NCI-H1048 (cell line): Measurements from ENCODE around the gene WDFY2.

ENCODE experiments used
- DNase-seq: peaks from one replicate; lab custom pipeline; 2025; lab: John Stamatoyannopoulos, UW

The WDFY2 gene

DNA sequence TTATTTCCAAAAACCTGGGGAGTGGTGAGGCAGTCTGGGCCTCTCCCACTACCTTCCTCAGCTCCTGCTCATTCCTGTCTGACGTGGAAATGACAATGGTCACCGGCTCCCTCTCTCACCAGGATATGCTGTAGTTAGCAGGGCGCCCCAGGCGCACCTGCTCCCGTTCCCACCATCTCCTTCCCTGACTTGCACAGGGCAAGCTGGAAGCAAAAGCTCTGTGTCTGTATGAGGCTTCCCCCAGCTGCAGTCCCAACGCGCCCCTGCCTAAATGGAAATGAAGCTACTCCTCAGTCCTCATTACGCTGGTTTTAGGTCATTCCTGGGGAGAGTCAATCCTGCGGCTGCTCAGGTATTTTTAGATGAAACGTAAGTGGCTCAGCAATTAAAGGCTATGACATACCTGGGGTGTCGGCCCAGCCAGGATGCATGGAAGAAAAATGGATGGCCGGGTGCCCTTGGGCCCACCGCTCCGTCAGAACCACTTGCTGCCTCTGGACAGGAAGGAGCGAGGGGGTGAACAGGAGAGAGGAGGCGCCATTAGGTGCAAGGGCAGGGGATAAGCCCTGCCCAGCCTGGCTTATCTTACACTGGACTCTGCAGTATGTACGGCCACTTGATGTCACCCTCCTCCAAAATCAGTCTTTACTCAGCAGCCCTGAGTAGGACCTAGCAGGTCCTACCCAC, 187.3 kb downstream of the WDFY2 start:
- no peak for DNase-seq

DNA sequence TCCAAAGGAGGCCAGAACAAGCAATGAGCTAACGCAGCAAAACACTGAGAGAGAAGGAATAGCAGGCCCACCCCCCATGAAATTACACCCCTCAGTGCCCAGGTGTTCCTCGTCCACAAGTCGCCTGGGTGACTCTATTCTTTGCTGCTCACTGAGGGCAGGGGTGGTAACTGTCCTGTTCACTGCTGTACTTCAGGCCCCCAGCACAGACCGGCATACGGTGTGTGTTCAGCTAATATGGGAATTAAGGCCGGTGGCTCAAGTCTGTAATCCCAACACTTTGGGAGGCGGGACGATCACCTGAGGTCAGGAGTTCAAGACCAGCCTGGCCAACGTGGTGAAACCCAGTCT, 187.8 kb downstream of the WDFY2 start:
- DNase-seq, result no peak

DNA sequence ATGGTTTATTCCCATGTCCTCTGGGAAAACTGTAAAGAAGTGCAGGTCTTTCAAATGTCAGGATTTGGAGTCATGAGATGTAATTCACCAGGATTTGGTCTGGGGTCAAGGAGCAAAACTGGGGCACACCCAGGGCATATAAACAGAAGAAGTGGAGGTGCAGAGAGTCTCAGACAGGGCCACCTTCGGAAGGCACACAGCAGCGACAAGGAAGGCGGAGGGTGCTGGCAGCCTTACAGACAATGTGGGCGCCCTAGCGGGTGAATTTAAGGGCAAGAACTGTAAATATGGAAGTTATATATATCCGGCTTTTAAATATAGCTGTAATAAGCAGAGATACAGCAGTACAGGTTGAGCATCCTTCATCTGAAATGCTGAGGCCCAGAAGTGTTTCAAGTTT, 188.5 kb downstream of the WDFY2 start:
- DNase-seq, result no peak

DNA sequence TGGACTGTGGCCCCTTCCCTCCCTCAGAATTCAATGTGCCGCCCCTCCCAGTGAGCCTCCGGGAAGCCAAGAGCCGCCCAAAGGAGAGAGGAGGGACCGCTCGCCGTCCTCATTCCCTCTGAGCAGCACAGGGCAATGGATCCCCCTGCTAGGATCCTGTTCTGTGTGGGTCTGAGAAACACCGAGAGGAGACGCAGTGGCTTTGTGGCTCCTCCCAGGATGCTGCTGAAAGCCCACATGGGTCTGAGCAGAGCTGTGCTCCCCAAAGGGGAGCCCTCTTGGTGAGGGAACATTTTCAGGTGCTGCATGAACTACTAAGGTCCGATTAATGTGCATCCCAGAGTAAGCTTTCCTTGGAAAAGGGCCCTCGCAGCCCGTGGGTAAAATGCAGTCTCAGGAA, 189.3 kb downstream of the WDFY2 start:
- no peak for DNase-seq

DNA sequence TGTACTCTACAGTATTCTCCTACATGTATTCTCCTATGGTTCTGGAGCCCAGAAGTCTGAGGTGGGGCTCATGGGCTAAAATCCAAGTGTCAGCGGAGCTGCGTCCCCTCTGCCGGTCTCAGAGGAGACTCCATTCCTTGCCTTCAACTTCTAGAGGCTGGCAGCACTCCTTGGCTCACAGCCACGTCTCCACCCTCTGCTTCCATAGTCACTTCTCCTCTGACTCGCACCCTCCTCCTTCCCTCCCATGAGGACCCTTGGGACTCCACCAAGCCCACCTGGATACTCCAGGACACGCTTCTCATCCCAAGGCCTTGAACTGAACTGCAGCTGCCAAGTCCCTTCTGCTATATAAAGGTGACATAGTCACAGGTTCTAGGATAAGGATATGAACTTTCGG, 191.9 kb downstream of the WDFY2 start:
- no peak for DNase-seq

DNA sequence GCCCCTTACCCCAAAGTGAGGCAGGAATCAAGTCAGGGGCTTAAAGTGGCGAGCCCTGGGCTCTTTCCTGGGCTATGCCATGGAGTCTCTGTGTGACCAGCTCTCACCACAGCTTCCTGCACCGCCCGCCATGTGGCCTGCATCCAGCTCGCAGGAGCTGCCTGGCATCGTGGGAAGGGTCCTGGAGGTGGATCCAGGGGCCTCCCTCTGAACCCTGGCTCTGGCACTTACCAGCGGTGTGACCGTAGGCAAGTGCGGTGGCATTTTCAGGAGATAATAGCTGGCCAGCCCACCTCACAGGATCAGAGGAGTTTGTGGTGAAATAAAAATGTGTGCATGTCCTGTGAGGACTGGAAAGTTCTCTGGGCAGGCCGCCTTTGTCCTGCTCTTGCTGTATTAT, 193.7 kb downstream of the WDFY2 start:
- no peak for DNase-seq

DNA sequence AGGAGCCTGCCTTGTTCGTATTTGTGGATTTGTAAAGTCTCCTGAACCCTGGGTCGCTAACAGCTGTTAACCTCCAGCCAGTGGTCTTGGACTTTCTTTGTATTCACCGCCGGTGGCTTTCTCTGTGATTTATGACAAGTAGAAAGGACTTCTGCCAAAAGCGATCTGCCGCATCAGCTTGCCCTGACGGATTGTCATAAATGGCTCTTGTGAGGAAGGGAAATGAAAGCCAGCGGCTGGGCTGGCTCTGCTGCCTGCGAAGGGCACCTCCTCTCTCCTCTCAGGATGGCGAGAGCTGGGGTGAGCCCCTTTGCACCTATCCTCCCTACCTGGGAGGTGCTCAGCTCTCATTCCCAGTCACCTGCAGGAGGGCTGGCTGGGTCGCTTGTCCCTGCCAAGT, 194.1 kb downstream of the WDFY2 start:
- DNase-seq, result no peak

DNA sequence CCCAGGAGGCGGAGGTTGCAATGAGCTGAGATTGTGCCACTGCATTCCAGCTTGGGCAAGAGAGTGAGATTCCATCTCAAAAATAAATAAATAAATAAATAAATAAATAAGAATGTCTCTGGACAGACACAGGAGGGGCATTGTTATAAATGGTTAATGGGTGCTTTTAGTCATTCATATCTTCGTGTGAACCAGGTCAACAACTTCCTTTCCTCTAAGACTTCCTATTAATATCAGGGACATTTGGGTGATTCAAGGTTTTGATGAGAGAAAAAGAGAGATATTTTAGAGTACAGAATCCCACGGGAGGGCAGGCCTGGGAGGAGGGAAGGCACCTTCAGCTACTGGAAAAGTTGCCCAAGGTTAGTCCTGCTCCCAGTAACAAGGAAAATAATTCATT, 195.8 kb downstream of the WDFY2 start:
- DNase-seq, result no peak

DNA sequence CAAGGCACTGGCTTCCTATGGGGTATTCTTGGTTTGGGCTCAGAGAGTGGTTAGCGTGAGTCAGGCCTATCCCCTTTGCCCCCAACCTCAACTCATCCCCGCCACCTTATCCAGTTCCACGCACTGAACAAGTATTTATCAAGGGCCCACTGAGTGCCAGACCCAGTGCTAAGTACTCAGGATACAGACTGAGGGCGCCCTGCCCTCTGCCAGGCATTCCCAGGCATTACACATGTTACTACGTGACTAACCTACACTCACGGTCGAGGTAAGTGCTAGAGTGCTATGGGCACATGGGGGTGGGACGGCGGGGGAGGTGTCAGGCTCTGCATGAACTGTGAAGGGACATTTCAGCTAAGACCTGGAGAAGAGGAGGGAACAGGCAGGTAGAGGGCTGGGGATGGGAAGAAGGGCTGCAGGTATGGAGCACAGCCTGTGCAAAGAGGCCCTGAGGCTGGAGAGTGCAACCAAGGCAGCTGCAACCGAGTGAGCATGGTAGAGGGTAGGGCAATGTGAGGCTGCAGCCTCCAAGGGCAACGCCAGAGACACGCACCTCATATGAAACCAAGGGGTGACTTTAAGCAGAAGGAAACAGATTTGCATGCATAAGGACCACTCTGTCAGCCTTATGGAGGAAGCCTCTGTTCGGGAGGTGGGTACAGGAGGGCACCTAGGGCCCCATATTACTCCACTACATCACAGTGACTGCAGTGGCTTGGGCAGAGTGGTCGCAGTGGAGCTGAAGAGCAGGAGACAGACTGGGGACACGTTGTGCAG, 197.2 kb downstream of the WDFY2 start:
- no peak for DNase-seq

DNA sequence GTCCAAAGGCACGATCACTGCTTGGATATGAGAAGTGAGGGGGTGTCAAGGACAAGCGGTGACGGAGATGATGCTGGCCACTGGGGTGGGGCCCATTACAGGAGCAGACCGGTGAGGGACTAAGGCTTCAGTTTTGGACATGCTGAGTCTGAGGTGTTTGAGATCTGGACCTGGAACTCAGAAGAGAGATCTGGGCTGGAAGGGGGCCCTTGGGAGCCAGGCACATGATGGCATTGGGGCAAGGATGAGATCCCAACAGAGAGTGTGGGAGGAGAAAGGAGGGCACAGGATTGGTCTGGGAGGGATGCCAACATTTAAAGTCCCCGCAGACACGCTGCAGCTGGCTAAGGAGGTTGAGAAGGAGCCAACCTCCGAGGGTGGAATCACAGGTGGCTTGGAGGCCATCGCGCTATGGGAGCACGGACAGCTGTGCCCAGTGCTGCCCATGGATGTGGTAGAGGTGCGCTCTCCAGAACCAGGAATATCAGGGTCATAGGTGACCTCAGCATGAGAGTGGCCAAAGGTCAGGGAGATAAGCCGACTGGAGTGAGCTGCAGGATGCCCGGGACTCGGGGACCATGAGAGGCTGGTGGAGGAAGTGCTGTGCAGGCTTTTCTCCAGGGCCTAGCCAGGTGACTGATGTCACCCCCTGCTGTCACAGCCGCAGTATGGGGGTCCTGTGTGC, 197.9 kb downstream of the WDFY2 start:
- no peak for DNase-seq

DNA sequence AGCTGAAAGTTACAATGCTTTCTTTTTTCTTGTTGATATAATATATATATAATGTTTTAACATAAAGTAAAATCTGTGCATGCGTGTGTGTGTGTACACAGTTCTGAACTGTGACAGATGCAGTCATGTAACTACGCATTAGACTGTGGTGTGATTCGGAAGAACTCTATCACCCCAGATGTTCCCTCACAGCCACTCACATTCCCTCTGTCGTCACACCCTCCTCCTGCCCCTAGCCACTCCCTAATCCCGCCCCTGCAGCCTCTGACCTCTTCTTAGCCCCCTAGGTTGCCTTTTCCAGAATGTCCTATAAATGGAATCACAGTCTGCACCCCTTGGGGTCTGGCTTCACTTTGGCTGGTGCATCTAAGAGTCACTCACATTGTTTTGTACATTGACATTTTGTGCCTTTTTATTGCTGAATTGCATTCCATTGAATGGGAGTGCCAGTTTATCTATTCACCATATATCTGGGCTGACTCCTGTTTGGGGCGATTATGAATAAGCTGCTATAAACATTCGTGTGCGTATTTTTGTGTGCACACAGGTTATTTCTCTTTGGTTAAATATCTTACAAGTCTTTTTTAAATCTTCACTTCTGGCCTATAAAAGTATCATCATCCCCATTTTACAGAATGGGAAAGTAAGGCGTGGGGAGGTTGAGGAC, 199.3 kb downstream of the WDFY2 start:
- DNase-seq, result no peak

DNA sequence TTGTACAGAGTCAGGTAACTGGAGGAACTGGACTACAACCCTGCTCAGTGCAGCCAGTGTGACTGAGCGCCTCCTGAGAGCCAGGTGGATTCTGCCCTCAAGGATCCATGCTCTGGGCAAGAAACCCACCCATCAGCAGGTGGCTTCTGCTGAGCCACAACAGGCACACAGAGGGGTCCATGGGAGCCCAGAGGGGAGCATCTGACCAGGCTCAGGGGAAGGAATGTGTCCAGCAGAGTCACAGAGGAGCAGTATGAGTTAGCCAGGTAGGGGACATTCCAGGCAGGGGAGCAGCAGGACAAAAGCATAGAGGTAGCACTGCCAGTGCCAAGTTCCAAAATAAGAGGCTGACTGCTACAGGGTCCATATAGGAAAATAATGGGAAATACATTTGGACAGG, 199.8 kb downstream of the WDFY2 start:
- no peak for DNase-seq

DNA sequence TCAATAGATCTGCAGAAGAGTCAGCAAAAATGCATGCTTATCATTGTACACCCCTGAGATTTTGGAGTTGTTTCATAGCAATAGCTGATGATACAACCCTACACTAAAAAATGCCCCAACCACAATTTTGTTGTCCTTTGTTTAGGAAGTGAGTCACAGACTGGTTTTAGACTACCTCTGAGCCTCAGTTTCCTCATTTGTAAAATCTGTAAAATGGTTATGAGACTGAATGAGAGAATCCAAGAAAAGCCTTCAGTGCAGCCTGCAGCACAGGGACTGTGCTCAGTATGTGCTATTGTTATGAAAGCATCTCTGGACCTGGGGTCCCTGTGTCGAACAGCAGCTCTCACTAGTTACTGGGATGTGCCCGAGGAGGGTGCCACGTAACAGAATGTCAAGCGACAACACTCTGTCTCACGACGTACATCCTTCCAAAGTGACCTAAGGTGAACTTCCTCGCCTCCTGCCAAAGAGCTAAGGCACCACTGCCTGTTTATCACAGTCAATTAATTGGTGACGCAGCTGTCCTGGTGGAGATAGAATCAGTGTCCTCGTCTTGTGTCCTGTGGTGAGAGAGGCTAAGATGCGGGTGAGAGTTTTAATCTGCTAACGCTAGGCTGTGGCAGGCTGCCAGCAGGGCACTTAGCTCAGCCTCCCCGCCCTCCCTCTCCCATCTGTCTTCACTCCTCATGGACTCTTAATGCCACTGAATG, 201.6 kb downstream of the WDFY2 start:
- no peak for DNase-seq

DNA sequence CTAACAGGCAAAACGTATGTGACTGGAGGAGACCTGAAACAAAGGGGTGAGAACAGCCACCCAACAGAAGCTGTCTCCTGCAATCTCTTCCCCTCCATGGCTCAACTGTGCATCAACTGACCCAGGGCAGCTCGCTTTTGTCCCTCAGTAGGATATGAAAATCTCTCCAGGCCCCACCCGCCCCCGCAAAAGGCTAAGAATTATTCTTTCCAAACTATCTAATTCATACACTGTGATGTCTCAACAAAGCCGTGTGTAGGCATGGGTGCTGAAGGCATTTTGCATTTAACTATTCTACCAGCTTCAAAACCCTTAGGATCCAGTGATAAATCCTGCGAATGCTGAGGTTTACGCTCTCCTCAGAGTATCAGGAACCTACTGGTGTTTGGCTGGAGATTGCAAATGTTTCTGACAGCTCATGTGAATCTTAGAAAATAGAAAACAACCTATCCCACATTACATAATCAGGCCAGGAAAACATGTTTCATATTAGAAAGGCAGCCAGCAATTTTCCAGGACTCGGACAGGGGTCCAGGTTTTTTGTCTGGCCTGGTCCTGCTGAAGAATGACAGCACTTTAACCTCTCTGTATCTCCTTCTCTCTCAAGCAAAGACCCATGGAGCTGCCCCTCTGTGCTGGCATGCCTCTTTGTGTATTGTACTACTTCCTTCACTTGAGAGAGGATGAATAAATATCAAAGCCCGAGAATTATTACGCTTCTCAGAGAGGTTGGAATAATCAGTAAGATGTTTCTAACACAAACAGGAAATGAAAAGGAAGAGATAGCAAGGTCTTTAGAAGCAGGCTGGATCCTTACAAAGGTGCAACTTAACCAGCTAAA, 202.4 kb downstream of the WDFY2 start:
- no peak for DNase-seq

DNA sequence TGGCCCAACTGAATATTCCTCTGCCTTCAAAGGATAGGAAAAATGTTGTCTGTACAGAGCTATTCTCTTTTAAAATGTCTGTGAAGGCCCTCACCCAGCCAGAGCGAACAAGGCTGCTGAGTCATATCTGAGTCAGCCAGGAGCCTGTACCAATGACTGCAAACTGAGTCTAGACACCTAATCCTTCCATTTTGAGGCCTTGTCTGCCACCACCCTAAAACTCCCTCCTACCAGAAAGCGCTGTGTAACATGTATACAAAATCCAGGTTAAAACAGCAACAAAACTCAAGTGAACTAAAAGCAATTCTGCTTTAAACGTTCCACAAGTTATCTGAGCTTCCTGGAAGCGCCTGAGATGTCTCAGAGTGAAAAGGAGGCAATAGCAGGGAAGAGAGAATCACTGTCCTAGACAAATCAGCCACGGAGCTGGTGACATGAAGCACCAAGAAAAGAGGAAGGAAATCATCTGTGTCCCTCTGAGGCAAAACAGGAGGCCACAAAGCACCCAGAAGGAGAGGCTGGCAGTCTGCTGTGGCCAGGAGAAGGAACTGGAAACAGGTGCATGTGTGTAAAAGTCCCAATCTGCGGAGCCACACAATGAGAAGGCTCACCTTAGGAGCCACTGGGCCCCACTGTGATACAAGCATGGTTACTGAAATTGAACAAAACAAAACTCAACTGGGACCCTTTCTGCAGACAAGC, 209.5 kb downstream of the WDFY2 start:
- DNase-seq, result no peak

DNA sequence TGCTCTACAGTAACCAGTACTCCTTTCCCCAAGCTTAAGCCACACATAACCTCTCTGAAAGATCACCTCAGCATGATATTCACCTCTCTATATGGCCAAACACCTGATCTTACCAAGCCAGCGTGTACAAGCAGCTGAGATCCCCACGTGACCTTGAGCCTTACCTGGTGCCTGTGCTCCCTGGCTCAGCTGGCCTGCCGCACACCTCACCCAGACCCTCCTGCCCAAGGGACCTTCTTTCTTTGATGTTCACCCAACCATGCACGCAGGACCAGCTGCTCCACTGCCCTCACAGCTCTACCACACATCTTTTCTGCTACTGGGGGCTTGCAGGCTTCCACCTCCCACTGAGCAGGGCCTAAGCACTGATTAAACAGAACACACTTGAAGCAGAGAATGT, 210.7 kb downstream of the WDFY2 start:
- DNase-seq, result no peak

DNA sequence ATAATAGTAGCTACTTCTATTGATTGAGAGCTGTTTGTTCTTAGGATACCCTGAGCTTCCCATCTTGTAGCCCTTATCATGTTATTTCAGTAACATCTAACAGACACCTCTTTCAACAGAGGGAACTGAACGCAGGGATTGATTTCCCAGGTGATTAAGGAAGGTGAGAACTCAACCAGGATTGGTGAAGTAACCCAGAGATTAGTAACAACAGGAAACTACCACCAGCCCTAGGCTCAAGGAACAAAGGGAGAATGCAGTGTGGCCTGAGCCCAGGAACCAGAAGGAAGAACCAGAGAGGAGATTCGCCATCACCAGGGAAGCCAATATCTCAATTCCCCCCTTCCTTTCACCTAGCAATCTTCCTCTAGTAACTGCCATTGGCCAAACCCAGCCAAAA, 211.2 kb downstream of the WDFY2 start:
- no peak for DNase-seq

DNA sequence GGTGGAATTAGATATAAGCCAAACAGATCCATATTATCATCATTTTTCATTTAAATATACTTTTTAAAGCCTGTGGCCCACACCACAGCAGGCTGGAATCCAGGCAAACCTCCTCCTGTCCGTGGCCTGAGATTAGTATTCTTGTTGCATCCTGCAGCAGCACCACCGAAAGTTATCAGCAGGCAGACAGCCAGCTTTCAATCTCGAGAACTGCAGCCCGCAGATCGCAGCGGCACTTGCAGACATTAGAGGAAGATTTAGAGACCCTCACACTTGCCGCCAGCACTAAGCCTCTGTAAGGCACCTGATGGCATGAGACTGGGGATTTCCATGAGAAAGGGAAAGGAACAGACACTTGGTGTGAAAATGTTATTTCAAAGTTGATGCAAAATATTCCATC, 212.3 kb downstream of the WDFY2 start:
- DNase-seq, result no peak

DNA sequence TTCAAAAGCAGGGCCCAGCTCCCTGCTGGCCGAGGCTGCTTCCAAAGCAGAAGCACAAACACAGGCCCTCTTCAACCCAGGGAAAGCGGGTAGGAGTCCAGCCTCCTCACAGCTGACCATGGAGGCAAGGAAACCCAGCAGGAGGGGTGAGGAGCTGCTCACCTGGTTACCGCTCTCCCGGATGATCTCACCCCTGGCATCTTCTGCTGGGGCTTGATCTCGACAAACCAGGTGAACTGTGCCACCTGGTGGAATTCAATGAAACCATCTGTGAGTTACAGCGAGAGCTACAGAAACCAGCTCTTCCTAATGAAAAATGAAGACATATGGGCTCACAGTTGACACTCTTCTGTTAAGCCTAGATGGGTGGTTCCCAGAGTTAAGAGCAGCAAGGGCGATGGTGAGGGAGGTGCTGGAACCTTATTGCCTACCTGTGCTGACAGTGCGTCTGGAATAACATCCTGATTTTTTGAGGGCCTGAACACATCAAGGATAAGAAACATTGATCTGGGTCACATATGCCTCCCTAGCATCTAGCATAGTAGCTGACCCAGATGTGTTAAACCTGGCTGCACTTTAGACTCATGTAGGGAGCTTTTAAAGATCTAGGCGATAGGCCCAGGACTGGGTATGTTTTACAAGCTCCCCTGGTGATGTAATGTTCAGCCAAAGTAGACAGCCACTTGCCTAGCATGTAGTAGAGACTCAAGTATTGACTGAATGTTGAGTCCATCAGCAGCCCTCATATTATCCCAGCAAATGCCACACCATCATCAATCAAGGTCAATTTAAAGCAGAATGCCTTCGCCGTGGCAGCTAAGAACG, 213.6 kb downstream of the WDFY2 start:
- peak; percentile 23 for DNase-seq

DNA sequence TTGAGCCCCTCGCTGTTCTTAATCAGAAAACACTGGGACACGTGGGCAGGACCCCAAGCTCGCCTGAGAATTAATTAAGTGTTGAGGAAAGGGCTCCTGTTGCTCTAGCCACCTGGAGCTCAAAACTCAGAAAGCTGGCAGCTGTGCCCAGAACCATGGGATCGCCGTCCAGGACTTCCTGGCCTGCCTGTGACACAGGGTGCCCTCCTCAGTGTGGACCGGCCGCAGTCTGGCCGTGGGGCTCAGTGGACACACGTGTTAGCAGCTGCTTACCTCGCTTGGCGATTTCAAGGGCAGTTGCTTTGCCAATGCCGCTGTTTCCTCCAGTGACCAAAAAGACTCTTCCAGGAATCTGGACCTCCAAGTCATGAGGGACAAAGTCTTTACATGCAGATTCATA, 215.0 kb downstream of the WDFY2 start:
- DNase-seq, result no peak
